ENCODE results near the gene SYK.

Gene SYK

DNA sequence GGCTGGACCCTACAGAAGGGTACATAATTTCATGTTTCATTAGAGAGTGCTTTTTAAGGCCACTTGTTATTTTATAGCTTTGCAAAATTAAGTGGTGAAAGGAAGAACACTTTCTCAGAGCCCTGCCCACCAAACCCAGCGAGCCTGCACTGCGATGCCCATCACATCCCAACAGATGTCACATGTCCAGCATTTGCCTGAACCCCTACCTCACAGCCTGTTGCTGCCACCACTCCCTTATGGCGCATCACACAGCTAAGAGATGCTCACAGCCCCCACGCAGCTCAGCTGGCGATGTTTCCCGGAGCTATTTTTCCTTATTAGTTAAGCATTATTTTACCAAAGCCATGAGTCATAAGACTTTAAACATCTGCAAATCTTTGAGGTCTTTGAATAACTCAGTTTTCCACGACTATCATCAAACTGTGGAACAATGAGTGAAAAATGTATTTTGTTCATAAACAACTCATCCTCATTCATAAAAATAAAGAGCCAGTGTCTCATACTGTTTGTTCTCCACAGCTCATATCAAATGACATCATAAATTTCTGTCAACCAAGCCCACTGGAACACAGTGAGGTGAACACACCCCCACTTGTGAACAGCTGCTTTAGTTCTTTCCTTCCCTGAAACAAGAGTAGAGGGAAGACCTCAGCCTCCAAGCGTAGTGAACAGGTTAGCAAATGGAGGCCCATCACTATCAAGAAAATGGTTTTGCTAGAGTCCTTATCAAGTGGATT is 104.9 kb downstream of the SYK start:
- no peak for DNase-seq (ENCODE audit: low spot score)

DNA sequence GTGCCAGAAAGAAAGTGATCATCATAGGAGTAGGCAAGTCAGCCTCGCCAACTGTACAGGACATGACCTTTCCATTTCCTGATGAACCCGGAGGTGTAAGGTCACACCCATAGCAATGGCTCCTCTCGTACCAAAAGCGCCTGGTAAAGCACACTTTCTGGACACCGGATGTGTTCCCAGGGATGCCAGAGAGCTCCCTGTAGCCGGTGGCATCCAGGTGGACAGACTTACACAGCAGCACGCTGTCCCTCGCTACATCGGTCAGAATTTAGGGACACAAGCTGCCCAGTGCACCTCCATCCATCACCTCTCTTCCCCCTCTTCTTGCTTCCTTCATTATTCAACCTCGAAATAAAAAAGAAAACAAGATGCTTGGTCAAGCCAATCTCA is 105.4 kb downstream of the SYK start:
- no peak for DNase-seq (ENCODE audit: low spot score)

DNA sequence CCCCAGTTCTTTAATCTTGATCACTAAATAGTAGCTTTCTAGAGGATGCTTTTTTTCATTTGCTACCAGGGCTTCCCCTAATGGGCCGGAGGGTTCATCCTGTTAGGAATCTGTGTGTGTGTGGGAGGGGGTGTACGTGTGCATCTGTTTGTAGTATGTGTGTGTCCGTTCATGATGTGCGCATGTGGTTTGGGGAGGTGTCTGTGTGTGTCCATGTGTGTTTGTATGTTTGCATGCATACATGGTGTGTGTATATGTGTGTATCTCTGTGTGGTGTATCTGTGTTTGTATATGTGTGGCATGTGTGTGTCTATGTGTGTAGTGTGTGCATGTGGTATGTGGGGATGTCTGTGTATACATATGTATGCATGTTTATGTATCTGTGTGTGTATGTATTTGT is 106.2 kb downstream of the SYK start:
- DNase-seq (ENCODE audit: low spot score): no peak

DNA sequence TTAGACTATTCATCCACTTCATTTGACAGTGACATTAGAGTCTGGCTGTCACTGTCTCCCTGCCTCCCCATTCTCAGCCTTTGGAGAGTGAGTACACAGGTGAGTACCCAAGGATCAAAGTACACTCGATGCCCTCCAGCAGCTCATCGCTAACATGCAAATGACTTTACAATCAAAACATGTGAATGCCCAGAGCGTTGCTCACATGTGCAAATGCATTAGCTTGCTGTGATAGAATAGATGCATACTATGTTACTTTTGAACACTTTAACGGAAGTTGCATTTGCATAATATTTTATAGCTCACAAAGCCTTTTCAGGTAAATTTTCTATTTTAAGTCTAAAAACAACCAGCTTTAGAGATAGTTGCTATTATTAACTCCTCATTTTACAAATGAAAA is 107.6 kb downstream of the SYK start:
- DNase-seq (ENCODE audit: low spot score): no peak

DNA sequence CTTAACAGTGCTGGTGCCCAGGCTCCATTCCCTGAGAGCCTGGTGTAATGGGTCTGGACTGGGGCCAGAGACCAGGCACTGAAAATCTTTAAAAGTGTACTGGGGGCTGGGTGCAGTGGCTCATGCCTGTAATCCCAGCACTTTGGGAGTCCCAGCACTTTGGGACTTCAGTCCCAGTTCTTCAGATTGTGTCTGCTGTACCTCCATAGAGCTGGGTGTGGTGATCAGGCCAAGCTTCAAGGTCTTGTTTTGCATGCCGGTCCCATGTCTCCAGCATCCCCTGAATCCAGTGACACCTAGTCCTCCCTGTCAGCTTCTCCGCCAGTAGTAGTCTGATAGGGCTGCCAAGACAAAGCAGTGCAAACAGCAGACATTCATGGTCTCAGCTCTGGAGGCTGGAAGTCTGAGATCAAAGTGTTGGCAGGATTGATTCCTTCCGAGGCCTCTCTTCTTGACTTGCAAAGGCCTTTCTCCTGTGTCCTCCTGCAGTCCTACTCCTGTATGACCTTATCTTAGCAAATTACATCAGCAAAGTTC is 108.2 kb downstream of the SYK start:
- no peak for DNase-seq (ENCODE audit: low spot score)

DNA sequence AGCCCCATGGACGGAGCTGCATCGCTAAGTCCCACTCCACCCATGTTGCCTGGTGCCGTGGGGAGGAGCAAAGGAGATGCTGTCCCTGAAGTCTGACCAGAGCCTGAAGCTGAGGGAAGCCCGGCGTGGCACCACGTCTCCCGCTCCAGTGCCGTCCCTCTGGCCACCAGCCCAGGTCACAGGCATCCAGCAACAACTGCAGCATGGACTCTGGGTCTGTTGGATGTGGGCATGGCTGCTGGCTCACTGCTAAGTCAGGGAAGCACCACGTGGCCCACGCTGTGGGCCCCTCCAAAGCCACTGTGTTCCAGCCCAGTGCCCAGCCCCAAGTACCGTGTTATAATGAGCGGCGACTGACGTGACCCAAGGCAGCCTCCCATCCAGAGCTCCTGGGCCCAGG is 112.6 kb downstream of the SYK start:
- no peak for DNase-seq (ENCODE audit: low spot score)

DNA sequence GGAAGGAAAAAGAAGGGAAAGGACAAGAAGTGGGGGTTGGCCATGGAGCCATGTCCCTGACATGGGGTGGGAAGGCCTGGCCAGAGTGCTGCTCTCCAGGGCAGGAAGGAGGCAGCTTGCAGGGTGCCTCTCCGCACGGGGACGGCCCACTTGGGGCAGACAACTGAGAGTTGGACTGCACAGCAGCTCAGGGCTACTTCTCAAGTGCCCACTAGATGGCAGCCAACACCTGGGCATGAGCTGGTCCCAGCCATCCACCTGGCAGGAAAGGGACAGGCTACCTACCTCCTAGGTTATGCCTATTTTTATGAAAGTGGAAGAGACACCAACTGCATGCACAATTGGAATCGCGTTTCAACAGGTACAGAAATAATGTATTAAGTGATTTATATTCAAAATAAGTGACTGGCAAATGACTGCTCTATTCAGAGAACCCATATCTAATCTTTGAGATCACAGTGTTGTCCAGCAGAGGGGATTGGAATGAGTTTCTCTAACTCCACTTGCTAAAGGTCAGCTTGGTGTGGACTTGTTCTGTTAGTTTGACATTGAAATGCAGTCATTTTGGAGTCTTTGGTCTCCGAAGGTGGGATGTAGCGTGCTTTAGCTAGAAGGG is 113.4 kb downstream of the SYK start:
- DNase-seq (ENCODE audit: low spot score): peak; percentile 79

DNA sequence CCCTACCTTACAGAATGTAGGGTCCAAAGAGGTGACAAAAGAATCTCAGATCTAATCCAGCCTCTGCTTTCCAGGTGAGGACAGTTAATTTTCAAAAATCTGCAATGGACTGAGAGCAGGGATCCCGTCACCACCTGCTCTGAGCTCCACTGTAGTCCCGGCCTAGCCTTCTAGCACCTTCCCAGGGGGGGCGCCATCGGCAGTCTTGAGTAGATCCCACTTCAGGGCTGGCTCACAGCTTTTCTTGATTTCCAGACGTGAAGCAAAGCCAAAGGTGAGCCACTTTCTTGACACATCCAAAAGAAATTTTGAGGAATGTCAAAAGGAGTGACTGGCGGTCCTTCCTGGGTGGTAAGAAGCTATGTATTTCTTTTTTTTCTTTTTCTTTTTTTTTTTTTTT is 114.1 kb downstream of the SYK start:
- DNase-seq (ENCODE audit: low spot score): no peak

DNA sequence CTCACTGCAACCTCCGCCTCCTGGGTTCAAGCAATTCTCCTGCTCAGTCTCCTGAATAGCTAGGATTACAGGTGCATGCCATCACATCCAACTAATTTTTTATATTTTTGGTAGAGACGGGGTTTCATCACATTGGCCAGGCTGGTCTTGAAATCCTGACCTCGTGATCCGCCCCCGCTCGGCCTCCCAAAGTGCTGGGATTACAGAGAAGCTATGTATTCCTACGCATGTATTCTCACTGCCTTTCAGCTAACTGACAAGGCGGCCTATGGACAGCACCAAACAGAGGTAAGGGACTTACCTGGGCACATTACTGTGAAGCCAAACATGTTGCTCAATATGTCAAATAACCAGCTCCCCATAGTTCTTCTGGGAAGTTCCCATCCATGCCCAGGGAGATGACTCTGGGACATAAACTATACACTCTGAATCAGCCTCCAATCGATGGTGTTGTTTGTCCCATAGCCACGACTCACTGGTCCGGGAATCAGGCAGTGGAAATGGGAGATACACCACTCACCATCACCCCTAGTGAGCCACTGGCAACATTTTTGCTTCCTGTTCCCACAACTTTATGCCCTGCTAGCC is 114.6 kb downstream of the SYK start:
- DNase-seq (ENCODE audit: low spot score): no peak

DNA sequence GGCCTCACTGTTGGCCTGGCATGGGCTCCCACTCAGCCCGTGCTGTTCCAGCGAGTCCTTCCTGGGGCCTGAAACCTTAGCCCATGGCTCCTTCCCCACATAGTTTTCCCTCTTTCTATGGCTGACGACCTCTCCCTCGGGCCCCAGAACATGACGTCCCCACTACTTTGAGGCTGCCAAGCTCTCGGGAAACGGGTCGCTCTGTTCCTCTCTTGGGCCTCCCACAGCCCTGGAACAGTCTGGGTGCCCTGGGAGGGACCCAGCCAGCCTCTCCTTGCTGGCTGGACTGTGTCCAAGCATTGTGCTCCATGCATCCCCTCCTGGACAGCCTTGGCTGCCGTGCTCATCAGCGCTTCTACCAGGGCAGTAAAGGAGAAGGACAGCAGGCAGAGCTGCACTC is 118.3 kb downstream of the SYK start:
- no peak for DNase-seq (ENCODE audit: low spot score)

DNA sequence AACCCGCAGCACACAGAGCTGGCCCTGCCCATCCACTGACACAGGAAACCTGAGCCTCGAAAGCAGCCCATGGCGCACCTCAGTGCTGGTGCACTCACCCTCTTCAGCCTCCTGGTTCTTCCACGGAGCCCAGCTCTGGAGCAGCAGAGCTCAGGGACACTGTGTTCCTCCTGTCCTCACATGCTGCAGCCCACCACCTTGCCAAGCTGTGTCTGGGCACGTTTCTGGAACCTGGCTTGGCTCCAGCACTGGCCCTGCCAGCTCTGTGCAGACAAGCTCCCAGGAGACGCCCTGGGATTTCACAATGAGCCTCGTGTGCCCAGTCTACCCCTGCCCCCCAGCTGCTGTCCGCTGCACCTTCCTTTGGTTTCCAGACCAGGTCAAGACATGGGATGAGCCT is 119.5 kb downstream of the SYK start:
- no peak for DNase-seq (ENCODE audit: low spot score)

DNA sequence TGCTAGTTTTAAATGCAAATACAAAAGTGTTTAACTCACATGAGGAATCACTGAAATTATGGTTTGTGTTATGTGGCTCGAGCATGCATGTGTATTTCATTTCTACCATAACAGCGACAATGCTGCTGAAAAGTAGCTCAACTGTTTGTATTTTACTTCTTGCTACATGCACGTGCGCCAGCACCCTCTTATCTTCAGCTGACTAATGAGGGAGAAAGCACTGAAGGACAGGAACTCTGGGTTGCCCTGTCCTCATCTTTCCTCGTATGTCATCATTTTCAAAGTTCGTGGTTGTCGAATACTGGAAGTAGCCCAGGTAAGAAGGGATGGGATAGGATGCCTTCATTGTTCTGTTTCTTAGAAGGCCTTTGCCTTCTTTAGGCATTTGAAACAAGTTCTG is 120.3 kb downstream of the SYK start:
- DNase-seq (ENCODE audit: low spot score): no peak

DNA sequence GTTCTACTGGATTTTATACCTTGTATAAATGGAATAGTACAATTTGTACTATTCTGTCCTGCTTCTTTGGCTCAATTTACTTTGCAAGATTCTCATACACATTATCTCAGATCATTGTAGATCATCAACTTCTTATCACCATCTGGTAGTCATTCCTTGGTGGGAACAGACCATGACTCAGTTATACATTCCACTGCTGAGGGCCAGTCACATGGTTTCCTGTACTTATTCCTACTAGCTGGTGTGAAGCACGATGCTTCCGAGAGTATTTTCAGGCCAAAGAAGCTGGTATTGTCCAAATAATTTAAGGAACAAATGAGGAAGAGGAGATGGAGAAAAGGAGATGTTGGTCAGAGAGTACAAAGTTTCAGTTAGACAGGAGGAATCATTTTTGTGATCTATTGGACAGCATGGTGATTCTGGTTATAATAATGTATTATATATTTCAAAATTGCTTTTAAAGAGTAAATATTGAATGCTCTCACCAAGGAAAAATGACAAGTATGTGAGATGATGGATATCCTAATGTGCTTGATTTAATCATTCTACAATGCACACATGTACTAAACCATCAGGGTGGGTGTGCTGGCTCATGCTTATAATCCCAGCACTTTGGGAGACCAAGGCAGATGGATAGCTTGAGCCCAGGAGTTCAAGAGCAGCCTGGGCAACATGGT is 124.1 kb downstream of the SYK start:
- no peak for DNase-seq (ENCODE audit: low spot score)

DNA sequence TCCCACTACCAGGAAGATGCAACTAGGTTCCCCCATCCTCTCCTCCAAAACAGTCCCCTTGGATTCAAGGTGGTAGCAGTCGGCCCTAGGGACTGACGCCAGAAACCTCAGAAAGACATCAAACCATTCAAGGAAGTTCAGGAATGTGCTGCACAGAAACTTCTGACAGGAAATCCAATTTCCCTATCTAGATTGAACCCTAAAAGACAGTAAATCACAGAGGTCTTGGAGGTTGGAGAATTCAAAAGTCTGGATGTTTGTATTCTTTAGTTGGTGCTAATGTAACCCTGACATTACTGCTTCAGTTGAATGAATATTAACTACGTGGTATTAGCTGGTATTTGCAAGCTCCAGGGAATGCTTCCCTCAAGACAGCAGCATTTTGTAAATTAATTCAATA is 125.3 kb downstream of the SYK start:
- no peak for DNase-seq (ENCODE audit: low spot score)

DNA sequence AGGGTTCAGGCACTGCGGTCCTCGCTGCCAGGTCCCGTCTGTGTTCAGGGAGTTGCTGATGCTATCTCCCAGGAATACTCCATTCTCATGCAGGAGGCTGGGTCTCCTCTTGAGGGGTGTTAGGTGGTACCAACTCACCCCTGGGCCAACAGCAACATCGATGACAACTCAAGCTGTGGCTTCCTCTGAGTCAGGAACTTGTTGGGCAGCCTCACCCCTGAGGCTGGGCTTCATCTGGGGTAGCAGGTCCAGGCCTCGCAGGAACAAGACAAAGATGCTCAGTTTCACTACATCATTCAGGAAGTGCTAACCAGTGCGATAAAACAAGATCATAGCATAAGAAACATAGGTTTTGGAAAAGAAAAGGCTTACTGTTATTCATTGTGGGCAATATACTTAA is 125.9 kb downstream of the SYK start:
- DNase-seq (ENCODE audit: low spot score): no peak

DNA sequence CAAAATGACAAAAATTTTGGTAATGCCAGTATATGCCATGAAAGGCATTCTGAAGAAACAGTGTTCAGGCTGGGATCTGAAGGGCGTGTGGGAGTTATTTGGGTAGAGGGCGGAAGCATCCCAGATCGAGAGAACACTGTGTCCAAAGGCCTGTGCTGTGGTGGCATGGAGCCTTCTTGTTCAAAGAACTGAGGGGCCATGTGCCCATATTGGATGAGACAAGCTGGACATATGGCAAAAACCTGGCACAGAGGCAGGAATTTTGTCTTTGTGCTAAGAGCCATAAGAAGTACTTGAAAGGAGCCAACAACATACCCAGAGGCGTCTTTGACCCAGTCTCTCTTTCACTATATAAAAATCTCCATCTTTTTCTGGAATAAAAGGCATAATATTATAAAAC is 128.0 kb downstream of the SYK start:
- DNase-seq (ENCODE audit: low spot score): no peak

DNA sequence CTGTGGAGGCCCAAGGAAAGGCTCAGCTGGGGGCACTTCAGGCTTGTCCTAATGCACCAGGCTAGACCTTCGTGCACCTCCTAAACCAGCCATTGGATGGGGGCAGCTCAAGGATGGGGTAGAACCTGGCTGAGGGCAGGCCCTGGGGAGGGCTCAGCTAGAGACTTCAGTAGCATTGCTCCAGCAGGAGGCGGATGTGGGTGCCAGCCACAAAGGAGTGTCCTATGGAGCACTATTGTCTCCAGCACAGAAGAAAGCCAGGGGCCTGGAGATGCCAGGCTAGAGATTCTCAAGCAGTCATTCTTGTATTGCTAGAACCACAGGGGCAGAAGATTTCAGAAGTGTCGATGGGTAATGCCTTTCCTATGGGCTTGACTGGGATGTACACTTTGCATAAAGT is 131.8 kb downstream of the SYK start:
- no peak for DNase-seq (ENCODE audit: low spot score)

DNA sequence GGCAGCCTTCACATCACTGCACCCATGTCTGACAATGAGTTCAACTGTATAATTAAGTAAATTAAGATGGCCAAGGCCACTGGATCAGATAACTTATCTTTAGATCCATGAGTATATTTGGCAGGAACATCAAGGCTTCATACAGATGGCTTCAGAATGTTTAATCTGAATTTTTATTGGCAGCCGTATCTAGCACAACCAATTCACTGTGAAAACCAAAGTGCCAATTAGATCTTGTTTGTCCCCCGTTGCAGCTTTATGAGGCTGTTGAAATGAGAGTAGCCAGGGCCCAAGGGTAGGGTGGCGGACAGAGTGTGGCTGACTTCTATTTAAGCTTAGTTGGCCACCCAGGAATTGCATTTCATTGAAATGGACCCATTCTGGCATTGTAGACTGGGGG is 137.7 kb downstream of the SYK start:
- no peak for DNase-seq (ENCODE audit: low spot score)

DNA sequence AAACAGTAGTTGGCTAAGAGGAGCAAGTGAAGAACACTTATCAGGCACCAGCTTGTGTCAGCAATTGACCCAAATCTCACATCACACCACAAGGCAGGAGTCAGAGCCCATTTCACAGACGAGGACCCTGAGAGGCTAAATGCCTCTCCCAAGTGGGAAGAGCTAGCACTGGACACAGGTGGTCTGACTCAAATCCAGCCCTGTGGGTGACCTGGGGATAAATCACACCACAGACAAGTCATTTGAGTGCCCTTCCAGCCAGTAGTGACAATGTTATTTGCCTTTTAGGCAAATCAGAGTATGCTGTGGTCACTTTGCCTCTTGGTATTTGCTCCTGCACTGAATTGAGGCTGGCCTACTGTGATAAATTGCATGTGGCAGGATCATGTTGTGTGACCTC is 138.7 kb downstream of the SYK start:
- no peak for DNase-seq (ENCODE audit: low spot score)

DNA sequence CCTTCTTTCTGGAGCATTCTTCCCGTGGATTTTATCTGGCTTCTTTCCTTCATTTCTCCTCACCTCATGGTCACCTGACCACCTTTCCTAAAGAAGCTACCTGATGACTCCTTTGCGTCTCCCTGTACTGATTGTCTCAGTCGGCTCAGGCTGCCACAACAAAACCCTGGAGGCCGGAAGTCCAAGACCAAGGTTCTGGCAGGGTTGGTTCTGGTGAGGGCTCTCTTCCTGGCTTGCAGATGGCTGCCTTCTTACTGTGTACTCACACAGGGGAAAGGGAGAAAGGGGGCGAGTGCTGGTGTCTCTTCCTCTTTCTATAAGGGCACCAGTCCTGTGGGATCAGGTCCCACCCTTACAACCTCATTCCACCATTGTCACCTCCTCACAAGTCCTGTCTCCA is 140.0 kb downstream of the SYK start:
- no peak for DNase-seq (ENCODE audit: low spot score)

DNA sequence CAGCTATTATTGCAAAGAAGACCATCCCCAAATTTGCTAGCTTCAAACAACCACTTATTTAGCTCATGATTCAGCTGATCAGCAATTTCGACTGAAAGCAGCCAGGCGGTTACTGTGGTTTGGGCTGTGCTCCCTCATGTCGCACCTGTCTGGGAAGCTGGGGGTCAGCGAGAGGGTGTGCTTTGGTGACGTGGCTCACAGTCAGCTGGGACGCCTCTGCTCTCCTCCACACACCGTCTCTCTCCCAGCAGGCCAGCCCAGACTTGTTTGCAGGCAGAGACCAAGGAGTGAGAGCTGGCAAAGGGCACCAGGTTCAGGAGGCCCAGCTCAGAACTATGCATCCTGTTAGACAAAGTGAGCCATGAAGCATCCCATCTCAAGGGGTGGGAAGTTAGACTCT is 140.9 kb downstream of the SYK start:
- no peak for DNase-seq (ENCODE audit: low spot score)

DNA sequence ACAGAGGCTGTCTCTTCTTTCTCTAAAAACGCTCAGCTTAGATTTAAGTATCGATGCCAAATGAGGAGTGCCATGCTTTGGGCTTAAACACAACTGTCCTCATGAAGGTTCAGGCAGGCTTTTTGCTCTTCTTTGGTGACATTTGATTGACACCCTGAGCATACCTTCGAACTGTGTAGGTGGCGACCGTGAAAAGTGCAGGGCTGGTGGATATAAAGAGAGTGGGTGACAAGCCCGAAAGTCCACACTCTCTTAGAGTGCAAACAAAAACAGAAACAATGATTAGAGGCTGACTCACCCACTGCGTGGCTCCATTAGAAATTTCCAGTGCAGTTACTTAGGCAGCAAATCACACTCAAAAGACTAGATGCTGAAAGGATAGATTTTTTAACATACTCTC is 141.7 kb downstream of the SYK start:
- no peak for DNase-seq (ENCODE audit: low spot score)

DNA sequence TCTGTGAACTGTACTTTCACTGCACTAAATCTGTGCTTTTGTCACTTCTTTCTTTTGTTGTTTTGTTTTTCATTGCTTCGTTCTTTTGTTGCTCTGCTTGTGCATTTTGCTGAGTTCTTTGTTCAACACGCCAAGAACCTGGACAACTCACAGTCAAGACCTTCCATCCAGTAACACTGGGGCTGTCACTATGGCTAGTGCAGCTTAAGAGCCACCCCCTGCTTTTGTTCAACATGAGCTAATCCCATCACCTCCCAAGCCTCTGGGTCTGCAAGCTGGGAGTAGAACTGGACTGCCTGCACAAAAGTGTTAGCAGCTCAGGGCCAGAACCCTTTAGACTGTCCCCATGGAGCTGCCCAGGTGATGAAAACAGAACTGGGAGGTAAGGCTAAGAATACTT is 143.7 kb downstream of the SYK start:
- DNase-seq (ENCODE audit: low spot score): no peak

Measured in CD4-positive, alpha-beta T cell treated with Interleukin-6 at 100 ng/mL for 8 hours (primary cell).